ENCODE results near the gene CPEB3.
"Not testable (repeated sequence)": the region's sequence is repeated elsewhere in the genome, so short reads cannot be mapped to it uniquely, and the experiment has no call there.

CPEB3 gene

GRCh38 chr10:92208157-92208720, 82.6 kb downstream of the CPEB3 start:
- no peak for DNase-seq

GRCh38 chr10:92207061-92207460, 83.8 kb downstream of the CPEB3 start:
- DNase-seq = no peak

DNA sequence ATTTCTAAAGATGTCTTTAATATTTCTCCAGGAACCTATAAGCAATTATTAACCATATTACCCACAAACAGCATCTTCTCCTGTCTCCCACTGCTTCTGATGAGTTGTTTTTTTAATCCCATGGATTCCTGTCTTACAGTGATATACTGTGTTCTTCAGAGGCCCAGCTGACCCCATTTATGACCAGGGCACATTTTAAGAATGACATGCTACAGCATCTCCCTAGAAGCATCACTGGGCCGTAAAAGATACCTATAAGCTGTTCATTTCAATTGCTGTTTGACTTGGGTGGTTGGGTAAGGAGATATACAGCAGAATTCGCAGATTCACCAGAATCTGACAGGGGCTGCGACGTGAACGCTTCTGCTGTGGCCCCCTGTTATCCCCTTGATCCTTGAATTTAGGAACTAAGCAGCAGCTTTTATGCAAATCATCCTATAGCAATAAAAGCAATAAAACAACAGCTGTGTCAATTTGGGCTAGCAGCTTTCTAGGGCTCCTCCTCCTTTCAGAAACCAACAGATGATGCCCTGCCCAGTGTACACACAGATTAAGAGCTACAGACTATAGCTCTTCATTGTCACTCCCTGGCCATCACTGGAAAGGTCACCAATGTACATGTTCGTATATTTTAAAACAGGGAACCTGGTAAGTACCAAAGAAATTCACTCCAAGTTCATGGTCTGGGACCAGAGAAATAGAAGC, 86.8 kb downstream of the CPEB3 start:
- no peak for DNase-seq

DNA sequence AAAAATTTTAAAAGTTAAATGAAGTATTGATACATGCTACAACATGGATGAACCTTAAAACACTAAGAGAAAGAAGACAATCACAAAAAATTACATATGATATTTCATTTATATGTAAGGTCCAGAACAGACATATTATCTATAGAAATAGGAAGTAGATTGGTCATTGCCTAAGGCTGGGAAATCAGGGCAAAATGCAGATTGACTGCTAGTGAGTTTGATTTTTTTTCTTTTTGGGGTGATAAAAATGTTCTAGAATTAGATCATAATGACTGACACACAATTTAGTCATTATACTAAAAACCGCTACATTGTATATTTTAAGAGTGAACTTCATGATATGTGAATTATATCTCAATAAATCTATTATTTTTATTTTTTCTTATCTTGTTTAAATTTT, 88.3 kb downstream of the CPEB3 start:
- no peak for DNase-seq

DNA sequence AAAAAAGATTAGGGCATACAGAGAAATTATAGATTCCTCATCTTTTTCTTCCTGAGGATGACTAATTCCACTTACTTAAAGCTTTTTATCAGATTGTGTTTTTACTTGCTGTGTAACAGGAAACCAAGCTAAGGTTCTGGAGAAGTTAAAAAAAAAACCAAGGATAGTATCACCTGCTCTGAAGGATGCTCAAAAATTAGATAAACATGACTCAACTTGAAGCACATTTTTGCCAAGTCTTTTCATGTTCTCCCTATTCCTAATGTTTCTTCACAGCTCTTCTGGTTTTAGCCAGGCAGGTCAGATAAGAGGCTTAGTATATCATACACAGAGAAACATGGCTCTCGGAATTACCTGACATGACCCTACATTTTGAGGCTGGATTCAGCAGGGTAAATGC, 90.3 kb downstream of the CPEB3 start:
- DNase-seq = no peak

GRCh38 chr10:92187101-92187500, 103.8 kb downstream of the CPEB3 start:
- DNase-seq = no peak

DNA sequence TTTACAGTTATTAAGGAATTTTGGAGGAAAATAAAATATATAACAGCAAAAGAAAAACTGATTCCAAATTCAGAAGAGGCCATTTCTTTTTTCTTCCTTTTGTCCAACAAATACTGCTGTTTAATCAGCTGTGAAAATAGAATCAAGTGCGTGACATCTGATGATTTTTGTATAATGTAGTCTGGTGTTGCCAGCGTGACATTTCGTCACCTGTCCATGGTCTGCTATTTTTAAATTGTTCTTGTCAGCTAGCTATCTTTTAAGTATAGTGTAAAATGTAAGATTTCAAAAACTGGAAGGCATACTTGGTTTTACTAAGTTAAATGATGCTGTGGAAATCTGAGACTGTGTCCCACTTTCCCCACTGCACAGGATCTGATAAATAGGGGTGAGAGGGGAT, 105.9 kb downstream of the CPEB3 start:
- DNase-seq = no peak

DNA sequence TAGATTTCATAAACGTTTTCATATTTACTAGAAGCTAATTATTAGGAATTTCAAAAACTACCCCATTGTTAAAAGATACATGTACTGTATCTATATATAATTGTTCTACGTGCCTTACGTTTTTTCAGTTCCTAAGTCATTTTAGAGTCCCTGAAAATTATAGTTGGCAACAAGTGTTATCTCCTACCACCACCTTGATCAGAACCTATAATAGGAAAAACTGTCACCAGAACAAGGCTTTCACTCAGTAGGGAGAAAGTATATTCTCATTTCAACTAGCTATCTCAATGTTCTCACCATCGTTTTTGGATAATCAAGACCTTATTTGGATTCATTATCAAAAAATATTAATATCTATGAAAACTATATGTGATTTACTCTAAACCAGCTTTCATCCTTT, 107.7 kb downstream of the CPEB3 start:
- no peak for DNase-seq

- no peak for DNase-seq
These were observed 109.3 kb downstream of the CPEB3 start for GRCh38 chr10:92181575-92181974.

GRCh38 chr10:92180399-92180798, 110.5 kb downstream of the CPEB3 start:
- no peak for DNase-seq

GRCh38 chr10:92177546-92177945, 113.3 kb downstream of the CPEB3 start:
- no peak for DNase-seq

DNA sequence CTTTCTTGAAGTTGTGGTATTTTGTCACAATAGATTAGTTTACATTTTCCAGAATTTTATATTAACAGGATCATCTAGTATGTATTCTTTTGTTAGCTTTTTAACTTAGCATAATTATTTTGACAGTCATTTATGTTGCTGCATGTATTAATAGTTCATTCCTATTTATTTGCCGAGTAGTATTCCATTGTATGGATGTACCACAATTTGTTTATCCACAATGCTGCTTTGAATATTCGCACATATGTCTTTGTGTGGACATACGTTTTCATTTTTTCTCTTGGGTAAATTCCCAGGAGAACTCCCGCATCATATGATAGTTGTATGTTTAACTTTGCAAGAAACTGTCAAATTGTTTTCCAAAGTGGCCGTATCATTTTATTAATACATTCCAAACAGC, 115.7 kb downstream of the CPEB3 start:
- no peak for DNase-seq

DNA sequence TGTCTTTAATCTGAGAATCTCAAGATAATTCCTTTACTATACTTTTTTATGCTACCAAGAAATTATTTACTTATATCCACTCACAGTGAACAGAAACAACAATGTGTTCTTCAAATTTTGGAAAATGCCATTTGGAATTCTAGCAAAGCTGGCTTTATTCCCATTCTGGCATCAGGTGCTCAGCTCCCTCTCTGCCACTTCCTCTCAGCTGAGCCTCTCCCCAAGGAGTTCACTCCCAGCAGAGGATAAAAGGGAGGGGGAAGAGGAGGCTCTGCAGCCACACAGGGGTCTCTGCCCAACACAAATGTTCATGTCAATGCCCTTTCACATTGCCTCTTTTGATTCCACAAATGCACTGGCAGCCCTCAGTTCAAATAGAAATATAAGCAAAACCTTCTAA, 116.9 kb downstream of the CPEB3 start:
- no peak for DNase-seq

- DNase-seq = no peak
These were observed 126.7 kb downstream of the CPEB3 start for GRCh38 chr10:92164036-92164696.

- DNase-seq = no peak
These were observed 128.3 kb downstream of the CPEB3 start for GRCh38 chr10:92162541-92162940.

DNA sequence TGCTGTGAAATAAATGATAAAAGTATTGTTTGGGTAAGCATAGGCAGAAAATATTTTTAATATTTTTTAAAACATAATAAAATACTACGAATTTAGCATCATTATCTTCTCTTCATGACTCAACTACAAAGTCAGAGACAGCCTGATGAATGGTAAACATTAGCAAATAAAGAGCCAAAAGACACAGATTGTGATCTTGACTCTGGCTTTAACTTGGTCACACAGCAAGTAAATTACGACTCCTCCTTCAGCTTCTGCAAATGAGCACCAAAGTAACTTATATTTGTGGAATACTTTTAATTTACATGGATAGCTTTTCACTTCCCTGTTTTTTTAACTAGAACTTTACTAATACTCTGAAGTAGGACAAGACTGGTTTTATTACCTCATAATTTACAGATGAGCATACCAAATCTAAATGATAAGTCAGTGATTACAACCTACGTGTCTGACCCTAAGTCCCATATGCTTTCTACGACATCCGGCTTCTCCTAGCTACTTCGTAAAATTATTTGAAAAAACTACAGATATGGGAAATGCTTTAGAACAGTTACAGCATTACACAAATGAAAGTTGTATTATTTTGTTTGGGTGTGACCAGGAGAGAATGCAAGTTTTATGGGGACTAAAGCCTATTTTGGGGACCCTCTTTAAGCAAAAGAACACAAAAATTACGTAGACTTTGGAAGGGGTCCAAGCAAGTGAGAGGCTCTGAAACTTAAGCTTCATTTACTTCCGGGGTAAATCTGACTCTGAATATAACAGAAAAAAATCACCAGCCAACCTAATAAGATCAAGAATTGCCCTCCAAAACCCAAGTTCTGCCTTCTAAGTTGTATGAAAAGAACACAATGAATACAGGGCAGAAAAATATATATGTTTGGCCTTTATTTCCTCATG, 133.8 kb downstream of the CPEB3 start:
- DNase-seq = no peak

- DNase-seq = no peak
These were observed 140.1 kb downstream of the CPEB3 start for GRCh38 chr10:92150823-92151222.

GRCh38 chr10:92149261-92149660, 141.6 kb downstream of the CPEB3 start:
- DNase-seq = no peak

GRCh38 chr10:92146781-92147180, 144.1 kb downstream of the CPEB3 start:
- no peak for DNase-seq

- DNase-seq = no peak
These were observed 144.8 kb downstream of the CPEB3 start for GRCh38 chr10:92146107-92146506.

GRCh38 chr10:92142949-92143348, 147.9 kb downstream of the CPEB3 start:
- DNase-seq = no peak

DNA sequence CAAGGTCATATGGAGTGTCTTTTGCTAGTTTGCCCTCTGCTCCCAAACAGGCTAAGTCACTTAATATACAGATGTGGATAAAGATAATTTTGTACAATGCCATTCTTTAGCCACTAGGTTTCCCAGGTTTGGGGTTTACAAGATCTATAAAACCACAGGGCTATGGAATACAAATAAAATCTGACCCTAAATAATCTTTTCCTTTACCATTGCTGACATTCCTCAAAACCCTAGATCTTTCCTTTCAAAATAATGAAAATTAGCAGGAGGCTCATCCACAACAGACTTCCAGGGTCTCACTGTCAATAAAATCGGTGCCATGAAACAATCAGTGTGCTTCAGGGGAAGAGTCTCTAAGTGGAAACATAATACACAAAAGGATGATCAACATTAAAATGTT, 148.4 kb downstream of the CPEB3 start:
- DNase-seq = no peak

DNA sequence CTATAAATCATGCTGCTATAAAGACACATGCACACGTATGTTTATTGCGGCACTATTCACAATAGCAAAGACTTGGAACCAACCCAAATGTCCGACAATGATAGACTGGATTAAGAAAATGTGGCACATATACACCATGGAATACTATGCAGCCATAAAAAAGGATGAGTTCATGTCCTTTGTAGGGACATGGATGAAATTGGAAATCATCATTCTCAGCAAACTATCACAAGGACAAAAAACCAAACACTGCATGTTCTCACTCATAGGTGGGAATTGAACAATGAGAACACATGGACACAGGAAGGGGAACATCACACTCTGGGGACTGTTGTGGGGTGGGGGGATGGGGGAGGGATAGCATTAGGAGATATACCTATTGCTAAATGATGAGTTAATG, 149.7 kb downstream of the CPEB3 start:
- not testable (repeated sequence) for DNase-seq

Data from cerebellar nuclear complex (tissue), 1 donor.